GM21737 (cell line): ENCODE results near the gene STARD5.

Experiments used
- ATAC-seq: cut with Tn5 transposase; IDR thresholded peaks from one replicate; pipeline ENCODE4 v1.9.1; 2021; ENCODE audit warnings: mild to moderate bottlenecking, moderate library complexity; ENCODE audit not compliant: unreplicated experiment

STARD5 gene

DNA sequence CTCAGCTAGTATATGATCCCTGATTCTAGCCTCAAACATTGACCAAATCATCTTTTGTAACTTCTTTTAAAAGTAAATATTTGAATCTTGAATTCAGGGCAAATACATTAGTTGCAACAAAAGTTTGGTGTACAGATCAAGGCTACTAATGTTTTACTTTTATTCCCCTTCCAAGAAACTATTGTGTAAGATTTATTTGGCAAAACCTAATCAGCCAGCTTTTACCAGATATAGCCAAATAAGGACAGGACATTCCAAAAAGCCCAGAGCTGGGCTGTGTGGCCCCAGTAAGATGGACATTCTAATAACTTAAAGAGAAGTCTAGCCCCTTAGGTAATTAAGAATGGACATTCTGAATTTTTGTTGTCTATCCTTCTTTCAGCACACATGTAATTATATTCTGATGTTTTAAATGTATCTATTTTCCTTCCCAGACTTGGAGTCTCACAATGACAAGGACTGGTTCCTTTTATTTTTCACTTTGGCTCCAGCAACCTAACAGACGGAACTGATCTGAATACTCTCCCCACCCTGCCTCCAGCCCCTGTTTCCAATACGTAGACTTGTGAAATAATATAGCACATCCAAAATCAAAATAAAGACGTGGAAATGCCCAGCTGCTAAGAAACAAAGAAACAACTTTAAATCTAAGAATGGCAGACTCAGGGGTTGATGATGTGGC lies 48.1 kb downstream of the STARD5 start:
- no peak for ATAC-seq

DNA sequence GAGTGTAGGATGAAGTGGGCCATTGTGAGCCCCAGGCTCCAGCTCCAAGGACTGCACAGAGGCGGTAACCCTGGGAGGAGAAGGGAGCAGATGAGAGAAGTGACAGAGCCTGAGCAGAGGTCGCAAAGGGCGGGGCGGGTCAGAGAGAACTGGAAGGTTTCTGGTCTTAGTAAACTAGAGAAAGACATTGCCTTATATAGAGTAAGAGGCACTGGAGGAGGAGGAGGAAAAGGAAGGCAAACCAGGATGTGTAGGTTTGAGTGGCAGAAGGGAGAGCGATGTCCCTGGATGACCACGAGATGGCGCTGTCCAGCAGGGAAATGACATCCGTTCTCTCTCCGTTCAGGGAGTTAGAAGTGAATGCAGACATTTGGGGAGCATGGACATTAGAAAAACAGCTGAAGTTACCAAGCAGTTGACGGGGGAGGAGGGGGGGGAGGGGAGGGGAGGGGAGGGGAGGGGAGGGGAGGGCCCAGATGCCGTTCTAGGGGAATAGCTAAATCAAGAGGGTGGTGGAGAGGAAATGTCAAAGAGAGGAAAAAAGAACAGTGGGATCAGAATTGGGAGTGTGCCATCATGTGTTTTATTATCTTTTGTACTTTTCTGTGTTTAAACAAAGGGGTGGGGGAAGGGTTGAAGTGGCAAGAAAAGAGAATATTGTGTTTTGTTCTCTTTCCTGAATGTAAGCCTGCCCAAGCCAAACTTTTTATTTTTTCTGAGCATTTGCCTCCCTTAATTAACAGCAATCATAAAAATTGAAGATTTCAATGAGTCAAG lies 48.8 kb downstream of the STARD5 start:
- ATAC-seq: peak; percentile 83

DNA sequence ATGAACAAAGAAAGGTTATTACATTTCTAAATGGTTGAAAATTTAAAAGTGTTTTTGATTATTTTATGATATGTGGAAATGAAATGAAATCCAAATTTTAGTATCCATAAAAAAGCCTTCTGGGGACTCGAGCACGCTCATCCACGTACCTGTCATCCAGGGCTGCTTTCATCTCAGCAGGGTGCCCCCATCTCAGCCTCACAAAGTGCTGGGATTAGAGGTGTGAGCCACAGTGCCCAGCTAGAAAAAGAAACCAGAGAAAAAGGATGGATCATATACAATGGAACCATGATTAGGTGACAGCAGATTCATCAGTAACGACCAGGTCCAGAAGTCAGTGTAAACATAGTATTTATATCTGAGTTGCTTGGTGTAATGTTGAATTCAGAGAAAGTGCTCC lies 49.7 kb downstream of the STARD5 start:
- no peak for ATAC-seq

DNA sequence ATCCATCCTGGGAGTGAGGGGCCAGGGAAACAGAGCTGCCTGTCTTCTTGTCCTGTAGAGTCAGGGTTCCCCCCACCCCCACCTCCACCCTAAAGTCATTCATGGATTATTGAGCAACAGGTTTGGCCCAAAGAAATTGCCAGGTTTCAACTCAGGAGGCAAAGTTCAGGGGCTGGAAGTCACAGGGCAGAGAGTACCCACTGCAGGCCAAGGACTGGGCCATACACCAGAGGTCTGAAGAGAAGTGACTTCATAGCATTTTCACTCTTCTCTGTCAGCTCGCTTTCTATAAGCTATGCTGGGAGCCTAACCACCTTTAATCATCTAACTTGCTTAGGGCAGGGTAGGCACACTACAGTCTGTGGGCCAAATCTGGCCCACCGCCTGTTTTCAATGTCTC lies 50.1 kb downstream of the STARD5 start:
- ATAC-seq: no peak

DNA sequence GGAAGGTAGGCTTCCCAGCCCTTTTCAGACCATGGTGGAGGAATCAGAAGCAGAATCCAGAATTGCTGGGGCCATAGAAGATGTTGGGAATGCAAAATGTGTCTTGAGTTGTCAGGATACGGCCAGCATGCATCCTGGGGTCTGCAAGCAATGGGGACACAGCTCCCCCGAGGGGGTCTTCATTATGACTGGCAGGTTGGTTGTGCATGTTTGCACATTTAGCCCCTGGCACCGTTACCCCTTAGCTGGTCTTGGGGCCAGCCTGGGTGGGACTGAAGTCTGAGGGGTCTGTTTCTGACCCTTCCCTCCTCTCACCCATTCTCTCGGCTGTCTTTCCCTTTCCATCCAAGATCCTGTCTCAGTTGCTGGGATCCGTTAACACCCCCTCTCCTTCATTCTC lies 50.7 kb downstream of the STARD5 start:
- ATAC-seq: no peak

DNA sequence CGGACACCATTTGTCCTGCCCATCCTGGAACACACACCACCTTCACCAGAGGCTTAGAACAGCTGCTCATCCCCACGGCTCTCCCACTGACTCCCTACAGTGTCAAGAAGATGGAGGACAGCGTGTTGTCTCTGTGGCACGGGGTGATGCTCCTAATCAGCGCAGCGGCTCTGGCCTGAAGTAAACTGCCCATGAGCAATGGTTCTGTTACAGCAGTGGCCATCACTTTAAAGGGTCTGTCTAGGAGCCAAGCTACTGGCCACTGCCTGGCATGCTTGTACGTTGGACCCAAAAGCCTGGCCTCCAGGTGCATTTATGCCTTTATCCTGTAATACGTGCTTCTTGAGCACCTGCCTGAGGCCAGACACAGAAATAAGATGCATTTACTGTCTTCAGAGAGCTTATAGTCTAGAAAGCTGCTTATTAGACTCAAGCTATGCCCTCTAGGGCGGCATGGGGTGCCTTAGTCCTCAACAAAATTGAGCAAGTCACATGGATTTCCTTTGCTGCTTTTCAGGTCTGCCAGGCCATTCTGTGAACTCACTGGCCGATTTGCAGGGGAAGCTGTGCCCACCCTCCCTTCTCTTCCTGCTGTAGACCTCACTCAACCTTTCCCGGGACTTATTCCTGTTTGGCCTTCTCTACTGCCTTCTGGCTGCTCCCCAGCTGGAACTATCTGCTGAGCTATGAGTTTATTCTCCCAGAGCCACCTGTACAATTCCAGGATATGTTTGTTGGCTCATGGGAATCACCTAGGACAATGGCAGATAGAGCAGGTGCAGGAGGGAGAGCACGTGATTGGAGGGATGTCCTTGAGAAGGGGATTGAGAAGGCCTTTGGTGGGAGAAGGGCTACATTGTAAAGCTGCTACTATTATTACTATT lies 51.9 kb downstream of the STARD5 start:
- no peak for ATAC-seq

DNA sequence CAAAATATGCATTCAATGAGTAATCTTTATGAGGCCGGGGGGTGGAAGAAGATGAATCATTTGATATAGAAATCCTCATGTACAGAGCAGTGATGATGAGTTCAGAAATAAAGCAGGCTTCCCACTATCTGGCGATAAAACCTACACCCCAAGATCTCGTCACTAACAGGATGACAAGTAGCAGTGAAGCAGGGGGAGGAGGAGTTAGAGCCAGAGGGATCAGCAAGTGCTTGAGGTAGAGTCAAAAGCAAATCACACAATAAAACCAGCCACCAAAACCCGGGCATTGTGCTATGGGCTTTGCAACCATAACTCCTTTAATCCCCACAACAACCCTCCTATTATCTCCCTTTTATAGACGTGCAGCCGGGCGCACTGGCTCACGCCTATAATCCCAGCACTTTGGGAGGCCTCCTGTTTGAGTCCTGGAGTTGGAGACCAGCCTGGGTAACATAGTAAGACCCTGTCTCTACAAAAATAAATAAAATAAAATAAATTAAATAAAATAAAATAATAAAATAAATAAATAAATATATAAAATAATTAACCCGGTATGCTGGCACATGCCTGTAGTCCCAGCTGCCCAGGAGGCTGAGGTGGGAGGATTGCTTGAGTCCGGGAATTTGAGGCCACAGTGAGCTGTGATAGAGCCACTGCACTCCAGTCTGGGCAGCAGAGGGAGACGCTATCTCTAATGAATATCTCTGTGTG lies 53.0 kb downstream of the STARD5 start:
- ATAC-seq: no peak

DNA sequence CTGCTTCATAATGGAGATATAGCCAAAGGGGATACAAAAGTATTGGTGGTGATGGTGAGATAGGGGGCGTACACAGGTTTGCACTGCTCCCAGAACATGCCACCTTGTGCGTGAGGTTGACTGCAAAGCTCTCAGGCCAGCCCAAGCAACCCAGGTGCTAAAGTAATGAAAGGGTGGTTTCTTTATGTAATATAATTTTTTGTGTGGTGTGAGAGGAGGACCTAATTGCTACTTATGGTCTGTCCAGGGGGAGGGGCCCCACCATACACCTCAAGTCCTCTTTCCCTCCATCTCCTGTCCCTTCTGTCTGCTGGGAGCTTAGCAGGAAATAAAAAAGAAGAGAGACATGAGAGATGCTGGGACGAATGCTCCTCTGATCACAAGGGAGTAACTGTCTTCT lies 53.8 kb downstream of the STARD5 start:
- no peak for ATAC-seq

DNA sequence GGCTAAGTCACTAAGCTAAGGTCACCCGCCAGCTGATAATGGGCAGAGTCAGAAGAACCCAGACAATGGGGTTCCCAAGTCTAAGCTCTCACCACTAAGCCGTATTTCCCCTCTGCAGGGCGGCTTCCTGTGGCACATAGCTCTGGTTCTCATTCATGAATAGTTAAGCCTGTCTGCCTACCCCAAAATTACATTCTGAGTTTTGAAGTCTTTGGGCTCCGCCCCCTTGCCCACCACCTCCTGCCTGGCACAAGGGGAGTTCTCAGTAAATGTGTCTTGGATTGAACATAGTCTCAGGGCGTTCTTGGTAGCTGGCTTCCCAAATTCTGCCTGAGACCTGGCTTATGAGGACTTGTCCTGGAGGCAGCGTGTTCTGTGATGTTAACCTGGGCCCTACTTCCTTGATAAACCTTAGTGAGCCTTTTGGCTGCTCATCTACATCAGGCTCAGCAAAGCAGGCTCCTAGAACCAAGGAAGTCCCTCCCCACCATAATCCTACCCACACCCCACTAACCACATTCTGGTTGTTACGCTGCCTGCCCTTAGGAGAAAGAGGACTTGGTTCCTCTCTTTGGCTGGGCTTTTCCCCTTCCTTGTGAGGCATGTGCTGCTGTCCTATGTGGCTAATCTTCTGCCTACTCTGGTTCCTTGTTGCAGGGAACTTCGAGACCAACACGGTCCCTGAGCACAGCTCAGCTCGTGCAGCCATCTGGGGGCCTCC lies 54.9 kb downstream of the STARD5 start:
- no peak for ATAC-seq

DNA sequence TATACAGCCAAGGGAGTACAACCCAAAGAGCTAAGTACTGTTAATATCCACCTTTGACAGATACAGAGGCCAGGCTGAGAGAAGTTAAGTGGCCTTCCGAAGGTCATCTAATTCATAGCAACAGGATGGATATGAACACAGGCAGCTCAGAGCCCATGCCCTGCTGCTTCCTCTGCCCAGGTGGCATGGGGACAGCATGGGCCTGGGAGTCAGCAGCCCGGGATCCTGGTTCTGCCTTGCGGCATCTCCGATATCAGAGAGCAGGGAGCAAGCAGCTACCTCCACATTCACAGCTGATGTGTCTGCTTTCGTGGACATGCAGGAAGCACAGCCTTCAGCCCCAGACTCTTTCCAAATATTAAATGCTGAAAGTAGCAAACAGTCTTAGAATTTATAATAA lies 55.6 kb downstream of the STARD5 start:
- ATAC-seq: no peak

DNA sequence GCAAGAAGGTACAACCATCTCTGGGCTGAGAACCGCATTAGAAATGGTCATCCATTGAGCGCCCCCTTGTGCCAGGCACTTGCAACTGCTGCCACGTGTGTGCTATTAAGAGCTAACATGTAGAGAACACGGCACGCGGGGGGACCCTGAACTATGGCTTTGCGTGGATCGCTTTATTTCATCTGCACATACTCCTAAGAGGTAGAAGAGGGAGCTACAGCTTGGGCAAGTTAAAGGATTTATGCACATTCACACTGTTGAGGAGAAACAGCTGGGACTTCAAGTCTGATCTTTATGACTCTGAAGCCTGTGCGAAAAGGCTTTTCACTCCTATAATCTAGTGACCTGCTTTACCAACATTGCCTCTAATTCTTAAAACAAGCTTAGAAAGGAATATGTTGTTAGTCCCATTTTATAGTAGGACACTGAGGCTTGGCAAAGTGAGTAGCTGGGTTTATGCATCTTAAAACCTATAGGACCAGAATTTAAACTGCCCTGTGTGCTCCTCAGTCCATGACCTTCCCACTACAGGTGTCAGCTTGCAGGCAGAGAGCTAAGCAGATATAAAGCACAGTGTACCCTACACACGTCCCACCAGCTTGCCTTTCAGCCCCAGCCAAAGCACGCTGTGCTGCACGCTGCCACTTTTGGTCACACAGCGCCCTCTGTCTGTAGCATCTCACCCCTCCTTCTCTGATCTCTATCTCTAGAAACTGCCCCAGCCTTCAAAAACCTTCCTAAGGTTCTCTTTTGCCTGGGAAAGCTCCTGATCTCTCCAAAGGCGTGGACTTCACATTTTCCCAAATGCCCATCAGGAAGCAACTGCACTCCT lies 57.8 kb downstream of the STARD5 start:
- peak; percentile 75 for ATAC-seq

DNA sequence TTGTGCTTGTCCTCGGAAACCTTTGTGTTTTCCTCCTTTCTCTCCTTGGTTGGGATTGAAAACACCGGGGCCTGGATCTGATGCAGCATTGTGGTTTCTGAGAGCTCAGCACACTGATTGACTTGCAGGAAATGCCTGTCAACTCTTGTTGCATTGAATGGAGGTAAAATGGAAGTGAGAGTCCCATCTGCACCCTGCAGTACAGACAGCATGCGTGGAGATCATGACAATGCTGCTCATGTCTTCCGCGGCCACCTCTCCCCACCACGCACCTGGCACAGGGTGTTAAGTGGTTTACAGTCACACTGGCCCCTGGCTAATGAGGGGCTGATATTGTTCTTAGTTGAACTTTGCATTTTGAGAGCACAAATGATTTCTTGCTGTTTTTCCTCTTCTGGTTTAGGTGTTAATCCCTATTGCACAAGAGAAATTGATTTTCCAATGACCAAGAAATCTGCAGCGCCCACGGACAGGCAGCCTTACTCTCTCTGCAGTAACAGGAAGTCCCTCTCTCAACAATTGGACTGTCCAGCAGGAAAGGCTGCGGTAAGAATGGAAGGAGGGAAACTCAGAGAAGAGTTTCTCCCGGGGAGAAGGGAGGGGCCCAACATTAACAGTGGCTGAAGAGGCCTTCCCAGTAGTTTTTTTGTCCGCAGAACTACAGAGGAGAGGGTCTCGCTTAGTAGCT lies 58.5 kb downstream of the STARD5 start:
- peak; percentile 5 for ATAC-seq

DNA sequence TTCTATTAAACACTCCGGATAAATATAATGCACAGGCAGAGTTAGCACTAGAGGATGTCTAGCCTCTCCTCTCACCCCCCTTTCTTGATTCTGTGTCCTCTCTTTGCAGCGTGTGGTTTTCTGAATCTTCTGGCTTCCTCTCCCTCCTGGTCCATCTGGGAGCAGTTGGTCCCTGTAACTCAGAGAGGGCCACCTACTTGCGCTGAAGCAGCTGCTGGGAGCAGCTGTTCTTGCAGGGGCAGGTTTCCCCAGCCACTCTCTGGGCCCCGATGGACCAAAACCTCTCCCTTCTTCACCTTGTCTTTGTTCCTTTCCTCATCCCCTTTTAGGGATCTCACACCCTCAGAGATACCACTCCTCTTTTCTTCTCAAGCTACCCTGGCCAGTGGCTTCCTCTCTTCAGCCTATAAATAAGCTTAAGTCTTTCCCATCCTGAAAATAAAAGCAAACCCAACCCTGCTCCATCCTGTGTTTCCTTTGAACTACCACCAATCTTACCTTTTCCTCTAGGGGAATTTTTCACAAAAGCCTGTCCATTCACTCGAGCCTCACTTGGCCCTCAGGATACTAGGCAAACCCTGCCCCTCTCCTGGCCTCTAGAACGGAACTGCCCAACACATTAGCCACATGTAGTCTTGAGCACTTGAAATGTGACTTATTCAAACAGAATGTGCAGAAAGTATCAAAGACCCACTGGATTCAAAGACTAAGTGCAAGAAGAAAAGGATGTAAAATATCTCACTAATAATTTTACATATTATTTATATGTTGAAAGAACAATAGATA lies 59.7 kb downstream of the STARD5 start:
- ATAC-seq: no peak

DNA sequence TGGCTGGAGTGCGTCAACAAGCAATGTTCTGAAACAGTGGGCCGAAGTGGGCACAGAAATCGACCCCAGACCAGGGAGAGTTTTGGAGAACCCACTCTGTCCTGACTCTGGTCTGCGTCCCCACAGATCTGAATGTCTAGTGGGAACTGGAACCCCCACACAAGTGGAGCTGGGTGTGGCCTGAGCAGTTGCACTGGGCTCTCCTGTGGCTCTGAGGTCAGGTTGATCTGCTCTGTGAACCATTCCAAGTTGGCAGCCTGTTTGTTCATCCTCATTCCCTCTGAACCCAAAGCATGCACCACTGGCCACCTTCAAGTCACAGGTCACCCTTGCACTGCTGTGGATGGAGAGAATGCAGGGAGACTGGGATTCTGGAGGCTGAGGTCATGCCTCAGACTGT lies 60.5 kb downstream of the STARD5 start:
- ATAC-seq: no peak

DNA sequence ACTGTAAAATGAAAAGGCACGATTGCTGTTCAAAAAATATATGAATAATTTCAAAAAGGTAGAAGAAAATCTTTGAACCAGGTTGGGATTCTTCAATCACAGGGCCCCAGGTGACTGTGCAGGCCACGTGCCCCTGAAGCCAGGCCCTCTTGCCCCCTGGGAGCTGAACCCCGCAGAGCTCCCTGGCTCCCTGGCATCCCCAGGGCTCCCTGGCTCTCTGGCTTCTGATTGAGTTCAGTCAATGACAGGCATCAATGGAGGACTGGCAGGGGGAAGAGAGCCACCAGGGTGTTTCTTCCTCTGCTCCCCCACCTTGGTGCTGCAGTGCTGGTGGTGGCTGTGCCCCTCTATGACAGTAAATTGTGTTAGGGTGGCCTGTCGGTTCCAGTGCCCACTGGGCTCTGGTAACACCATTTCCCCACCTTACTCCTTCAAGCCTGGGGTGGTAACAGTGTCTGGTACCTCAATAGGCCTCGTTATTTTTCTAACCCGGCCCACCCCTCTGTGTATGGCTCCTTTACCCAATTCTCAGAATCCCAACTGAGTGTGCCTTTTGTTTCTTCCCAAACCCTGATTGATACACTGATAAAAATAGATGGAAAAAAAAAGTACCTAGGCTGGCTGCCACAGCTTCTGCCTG lies 62.6 kb downstream of the STARD5 start:
- no peak for ATAC-seq

DNA sequence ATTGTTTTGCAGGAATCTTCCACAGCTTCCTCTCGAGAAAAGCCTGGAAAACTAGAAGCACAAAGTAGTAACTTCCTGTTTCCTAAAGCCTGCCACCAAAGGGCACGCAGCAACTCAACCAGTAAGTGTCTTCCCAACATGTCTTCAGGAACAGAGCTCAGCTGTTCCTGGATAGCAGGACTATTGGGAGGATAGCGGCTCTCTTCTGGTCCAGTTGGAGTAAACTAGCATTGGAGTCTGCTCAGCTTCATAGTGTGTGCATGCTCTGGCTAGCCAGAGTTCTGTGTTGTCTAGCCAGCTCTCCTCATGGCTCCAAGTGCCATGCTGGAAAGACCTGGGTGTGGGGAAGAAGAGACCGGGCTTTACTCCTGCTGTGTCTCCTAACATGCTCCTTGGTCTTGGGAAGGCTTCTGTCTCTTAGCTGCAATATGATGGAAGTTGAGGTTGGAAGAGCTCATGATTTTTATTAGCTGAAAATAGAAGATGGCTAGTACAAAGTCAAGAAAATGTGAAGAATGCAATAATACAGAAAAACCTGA lies 64.1 kb downstream of the STARD5 start:
- no peak for ATAC-seq
